GM18511 (cell line): ENCODE measurements around the gene UNC80.

Experiments
- ATAC-seq: cut with Tn5 transposase; IDR thresholded peaks from one replicate; pipeline ENCODE4 v1.9.1; 2021; ENCODE audit warnings: mild to moderate bottlenecking, moderate library complexity; ENCODE audit not compliant: unreplicated experiment

Gene UNC80

DNA sequence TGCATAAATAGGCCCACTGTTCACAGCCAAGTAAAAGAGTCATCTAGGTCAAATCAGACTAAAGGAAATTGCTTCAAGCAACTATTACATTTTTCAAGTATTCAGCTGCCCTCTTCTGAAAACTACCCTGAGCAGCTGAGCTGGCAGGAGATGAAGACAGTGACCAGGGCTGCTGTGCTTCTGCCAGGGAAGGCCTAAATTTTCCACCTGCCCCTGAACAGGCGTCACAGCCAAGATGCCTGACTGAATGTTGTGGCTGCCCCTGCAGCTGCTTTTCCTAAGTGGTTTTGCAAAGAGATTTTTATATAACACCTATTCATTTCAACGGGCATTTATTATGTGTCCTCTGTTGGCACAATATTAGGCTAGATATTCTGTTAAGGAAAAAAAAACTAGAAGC is 134.1 kb downstream of the UNC80 start:
- no peak for ATAC-seq

DNA sequence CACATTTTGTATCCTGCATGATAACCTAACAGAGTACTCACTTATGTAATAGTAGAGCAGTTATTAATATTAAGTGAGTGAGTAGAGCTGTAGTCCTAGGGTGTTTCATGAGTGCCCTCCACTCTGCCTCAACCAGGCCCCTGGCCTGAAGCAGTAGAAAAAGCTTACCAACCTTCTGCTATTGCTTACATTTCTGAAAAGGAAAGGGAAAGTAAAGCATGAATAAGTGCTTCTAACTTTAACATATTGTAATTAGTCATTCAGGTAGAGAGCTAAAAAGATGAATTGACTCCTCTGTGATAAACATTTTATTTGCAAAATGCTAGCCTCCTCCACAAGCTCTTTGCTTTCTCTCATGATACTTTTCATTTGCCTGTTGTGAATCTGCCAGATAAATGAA is 136.1 kb downstream of the UNC80 start:
- ATAC-seq: peak; percentile 52

DNA sequence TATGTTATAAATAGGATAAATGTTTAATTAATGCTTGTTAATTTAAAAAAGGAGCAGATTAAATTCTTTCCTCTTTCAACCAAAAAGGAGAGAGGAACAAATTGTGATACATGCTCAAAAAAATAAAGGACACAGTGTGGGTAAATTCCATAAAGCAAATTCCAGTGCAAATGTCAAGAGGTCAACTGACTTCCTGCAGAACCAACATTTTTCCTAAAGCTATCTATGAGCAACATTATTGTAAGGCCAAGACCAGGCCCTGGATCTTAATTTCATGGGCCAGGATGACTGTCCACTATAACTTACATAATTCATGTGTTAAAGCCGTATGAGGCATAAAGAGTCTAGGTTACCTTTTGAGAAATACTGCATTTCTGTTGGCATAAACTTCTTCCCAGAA is 136.9 kb downstream of the UNC80 start:
- ATAC-seq: no peak

DNA sequence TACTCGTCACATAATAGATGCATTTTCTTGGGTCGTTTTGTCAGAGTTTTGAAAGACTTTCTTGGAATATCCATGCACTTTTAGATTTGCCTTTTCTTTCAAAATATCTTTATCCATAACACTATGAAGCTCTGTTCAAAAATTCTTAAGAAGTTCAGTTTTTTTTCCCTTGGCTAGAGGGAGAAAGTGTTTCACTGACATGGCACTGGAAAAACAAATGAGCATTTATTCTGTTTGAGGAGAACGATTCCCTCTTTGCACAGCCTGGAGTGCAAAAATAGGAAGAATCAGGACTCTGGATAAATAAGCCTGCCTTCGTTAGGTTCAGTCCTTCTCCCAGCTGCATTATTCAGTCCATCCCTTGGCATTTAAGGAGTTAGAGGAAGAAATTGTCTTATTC is 139.9 kb downstream of the UNC80 start:
- ATAC-seq: no peak

GRCh38 chr2:209913786-209914345 is 142.2 kb downstream of the UNC80 start:
- no peak for ATAC-seq

DNA sequence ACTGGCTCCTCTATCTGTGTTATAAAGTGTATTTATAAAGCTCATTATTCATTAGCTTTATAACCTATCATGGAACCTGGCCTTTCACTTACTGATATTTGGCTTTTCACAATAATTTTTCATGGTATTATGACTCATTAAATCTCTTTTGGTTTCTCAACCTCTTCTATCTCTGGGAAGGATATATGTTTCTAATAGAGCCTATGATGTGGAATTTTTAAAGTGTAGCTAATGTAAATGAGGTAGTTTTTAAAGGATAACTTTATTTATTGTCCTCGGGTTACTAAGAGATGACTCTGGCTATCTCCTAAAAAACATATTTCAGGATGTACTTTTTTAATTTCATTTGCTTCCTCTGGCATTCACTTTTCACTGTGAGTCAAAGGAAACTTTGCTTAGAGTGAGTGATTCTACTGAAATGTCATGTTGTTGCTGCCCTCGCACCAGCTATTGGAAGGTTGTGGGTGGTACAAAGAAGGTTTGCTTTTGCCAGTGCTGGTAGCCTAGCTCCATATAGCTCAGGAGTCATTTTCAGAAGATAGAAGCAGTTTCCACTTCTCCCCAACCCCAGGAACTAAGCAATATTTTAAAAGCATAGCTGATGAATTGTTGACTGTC is 145.6 kb downstream of the UNC80 start:
- ATAC-seq: no peak

- ATAC-seq: no peak
Measured at GRCh38 chr2:209918251-209918650, 146.6 kb downstream of the UNC80 start.

DNA sequence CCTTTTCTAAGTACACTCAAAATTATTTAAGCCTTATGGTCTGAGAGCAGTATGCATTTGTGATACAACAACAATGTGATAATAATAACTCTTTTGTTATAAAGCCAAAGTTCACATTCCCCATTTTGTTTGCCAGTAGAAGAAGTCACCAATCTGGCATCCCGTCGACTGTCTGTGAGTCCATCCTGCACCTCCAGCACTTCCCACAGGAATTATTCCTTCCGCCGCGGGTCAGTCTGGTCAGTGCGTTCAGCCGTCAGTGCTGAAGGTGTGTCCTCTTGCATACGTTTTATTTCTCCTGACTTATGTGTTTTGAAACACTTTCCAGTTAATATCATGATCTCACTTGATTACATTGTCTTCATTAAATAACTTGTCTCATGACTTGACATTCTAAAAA is 150.5 kb downstream of the UNC80 start:
- ATAC-seq: no peak

DNA sequence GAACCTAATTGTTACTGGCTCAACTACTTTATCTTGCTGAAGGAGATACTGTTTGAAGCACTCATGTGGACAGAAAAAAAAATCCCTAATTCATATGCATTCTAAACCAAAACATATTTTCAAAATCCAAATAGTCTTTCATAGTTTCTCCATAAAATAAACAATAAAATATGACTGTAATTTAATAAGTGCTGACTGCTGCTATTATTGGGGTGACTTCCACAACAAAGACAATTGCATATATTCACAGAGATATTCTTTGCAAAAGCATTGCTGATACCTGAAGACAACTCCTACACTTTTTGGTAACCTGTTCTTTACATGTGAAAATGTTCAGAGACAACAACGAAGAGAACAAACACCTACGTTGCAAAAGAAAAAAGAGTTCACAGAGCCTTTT is 157.7 kb downstream of the UNC80 start:
- ATAC-seq: no peak

DNA sequence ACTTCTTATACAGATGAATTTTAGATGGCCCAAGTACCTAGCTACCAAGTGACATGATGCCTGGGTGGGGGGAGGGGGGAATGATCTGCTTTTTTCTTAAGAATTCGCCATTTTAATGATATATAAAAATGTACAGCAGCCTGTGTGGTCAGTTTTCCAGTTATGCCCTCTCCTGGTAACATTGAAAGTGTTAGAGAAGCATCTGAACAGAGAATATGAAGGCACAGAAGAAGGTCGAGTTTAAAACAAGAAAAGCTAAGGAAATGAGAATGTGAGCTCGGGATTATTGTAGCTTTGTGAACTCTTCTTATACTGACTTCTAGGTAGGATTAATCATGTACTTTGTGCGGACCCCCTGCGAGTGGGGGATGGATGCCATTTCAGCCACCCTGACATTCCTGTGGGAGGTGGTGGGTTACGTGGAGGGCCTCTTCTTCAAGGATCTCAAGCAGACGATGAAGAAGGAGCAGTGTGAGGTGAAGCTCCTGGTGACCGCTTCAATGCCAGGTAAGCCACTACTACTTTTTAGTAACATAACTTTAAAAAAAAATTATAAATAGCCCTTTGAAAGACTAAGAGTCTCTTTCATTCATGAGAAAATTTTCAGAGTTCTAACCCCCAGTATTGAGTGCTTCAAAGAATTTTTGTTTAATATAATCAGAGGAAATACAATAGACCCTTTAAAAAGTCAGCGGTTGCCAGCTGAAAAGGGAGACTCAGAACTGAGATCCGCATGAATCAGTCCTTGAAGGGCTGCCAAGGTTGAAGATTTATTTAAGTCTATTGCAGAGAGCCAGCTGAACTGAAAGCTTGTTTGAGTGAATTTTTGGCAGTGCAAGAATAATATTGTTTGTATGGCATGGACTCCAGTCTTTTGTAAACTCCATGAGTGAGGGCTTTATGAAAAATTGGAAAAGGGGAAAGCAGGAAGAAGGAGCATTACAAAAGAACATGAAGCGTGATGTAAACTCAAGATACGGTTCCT is 162.2 kb downstream of the UNC80 start:
- ATAC-seq: no peak

- peak; percentile 66 for ATAC-seq
Measured at GRCh38 chr2:209936106-209936666, 164.6 kb downstream of the UNC80 start.

DNA sequence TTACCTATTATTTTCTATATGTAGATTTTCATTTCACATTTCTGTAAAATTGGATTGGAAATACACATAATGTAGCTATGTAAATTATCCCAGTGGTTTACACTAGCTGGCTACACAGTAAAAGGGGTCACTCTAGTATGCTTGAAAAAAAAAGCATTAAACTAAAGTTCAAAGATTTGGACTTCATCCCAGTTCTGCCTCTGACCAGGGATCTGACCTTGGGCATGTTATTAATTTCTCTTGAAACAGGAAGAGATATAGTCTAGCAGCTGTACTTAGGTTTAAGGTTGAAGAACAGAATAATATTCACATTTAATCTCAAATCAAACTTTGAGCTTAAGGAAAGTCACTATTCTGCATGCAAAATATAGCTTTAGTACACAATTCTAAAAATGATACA is 166.3 kb downstream of the UNC80 start:
- ATAC-seq: no peak

- ATAC-seq: no peak
Measured at GRCh38 chr2:209938906-209939305, 167.3 kb downstream of the UNC80 start.

GRCh38 chr2:209940936-209941335 is 169.3 kb downstream of the UNC80 start:
- ATAC-seq: no peak

DNA sequence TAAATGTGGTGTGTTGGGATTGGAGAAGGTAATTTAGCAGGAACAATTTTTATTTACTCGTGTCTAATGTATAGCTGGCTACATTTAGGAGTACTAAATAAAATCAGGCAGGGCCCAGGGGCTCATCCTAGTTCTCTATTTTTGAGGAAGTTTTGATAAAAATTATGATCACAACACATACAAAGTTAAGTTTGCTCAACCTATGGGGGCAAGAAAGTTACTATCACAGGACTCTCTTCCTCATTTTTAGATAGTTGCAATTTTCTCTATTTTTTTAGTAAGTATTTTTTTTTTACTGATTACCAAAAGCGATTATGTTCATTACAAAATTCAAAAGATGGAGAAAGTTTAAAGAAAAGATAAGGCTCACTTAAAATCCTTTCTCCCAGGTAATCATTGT is 170.8 kb downstream of the UNC80 start:
- no peak for ATAC-seq

- no peak for ATAC-seq
Measured at GRCh38 chr2:209942936-209943605, 171.4 kb downstream of the UNC80 start.

DNA sequence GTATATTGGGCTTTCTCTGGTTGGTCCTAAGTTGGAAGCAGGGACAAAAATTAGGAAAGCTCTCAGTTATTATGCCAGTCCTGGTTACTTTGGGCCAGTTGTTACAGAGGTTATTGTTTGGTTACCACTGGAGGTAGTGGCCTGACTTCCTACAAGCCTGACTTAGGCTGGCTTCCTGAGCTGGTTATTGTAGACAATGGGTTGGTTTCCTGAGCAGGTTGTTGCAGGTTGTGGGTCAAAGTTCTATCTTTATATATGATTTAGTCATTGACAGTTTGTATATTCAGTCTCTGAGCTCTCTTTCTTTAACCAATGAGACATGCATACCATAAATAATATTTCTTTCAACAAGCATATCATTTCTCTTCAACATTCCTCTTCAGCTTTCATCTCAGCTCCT is 172.1 kb downstream of the UNC80 start:
- no peak for ATAC-seq

GRCh38 chr2:209946539-209946938 is 174.9 kb downstream of the UNC80 start:
- ATAC-seq: no peak

- no peak for ATAC-seq
Measured at GRCh38 chr2:209956271-209956670, 184.6 kb downstream of the UNC80 start.

DNA sequence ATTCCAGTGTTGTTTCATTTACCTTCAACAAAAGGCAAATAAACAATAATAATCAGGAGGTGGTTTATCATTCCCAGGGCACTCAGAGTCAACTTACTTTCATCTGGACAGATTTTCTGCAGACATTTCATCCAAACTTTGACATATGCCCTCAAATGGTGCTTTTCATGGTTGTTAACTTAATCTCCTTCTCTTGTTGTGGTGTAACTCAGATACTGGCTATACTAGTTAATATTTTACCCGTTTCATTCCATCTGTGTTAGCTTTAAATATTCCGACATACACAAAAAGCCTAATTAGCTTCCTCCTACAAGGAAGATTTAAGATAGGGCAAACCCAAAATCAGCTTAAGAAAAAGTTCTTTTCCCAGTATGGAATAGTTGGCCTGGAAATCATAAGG is 186.4 kb downstream of the UNC80 start:
- ATAC-seq: no peak

DNA sequence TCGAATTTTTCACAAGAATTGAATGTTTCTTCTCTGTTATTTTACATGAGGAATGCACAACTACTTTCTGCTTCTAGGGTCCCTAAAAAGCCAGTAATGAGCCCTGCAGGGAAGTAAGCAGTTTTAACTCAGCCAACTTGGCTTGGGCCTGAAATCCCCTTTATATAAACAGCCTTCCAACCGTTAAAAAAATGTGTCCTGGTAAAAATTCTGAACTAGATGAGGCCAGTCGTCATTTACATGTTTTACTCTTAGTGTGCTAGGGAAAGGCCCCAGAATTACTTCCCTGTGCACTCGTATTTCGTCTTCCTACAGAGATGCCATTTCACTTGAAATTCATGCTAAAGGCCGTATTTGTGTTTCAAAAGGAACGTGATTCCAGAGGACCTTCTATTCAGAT is 188.4 kb downstream of the UNC80 start:
- no peak for ATAC-seq
